Large intestine (tissue), 3 donors: Measurements from ENCODE around the gene GPR160. TPM values are rescaled to one million over a fixed set of nuclear protein-coding genes. Genes with fewer than 3 reads are reported as not detected.
A peak's percentile ranks its signal among the peaks of the same experiment; 100 is the strongest.
"Not testable (repeated sequence)": the region's sequence is repeated elsewhere in the genome, so short reads cannot be mapped to it uniquely, and the experiment has no call there.

Experiments used
- DNase-seq, 2 donors: peaks; one replicate each; pipeline versions ENCODE4 v3.0.0 to v3.0.0-alpha.2; 2013
- H3K27ac ChIP-seq: one replicate; pipeline ENCODE4 v1.5.1; 2013; ENCODE audit warnings: low read length
- H3K27me3 ChIP-seq: 2 replicates; pipeline ENCODE4 v1.6.1; 2013; ENCODE audit warnings: low read length; ENCODE audit not compliant: control insufficient read depth, insufficient read depth
- H3K36me3 ChIP-seq: 2 replicates; pipeline ENCODE4 v1.6.1; 2013; ENCODE audit warnings: low read length; ENCODE audit not compliant: control insufficient read depth, insufficient read depth
- H3K4me1 ChIP-seq: one replicate; pipeline ENCODE4 v1.6.1; 2013; ENCODE audit warnings: low read length; ENCODE audit not compliant: control insufficient read depth, insufficient read depth
- H3K4me3 ChIP-seq: one replicate; pipeline ENCODE4 v1.5.1; 2013; ENCODE audit warnings: low read length
- H3K9me3 ChIP-seq: one replicate; pipeline ENCODE4 v1.6.1; 2013; ENCODE audit warnings: mild to moderate bottlenecking, low read depth, low read length, moderate library complexity; ENCODE audit not compliant: control insufficient read depth
- WGBS: methylation state at CpG from one replicate; pipeline ENCODE4 v1.1.5; 2013; ENCODE audit warnings: low lambda C conversion rate; ENCODE audit not compliant: insufficient coverage; 5-methylcytosine and 5-hydroxymethylcytosine counted together
- polyA plus RNA-seq: library from polyadenylated mRNA; unstranded; fragments of 120-200 nt; gene quantifications from one replicate; pipeline ENCODE4 v1.2.1, GENCODE V29; 2013

GPR160 gene
- polyA plus RNA-seq, 1 donor: 169 TPM

DNA sequence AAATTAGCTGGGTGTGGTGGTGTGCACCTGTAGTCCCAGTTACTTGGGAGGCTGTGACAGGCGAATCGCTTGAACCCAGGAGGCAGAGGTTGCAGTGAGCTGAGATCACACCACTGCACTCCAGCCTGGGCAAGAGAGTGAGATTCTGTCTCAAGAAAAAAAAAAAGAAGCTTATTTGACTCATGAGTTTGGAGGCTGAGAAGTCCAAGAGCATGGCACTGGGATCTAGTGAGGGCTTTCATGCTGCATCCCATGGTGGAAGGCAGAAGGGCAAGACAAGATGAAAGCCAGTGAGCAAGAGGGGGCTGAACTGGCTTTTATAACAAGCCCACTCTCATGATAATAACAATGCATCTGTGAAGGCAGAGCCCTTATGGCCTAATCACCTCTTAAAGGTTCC lies 37.7 kb upstream of the GPR160 start:
- DNase-seq: no peak
- Histone ChIP-seq H3K27me3 (no peaks in the 10 kb centered on the region), H3K9me3 (no peaks in the 10 kb centered on the region), H3K27ac (no peak overlapping the region), H3K4me1 (no peaks in the 10 kb centered on the region), H3K36me3 (peaks cover 3% of the 10 kb centered on the region), H3K4me3 (no peak overlapping the region)
- no CpG with 5 or more reads among the region's 2 CpGs for WGBS

DNA sequence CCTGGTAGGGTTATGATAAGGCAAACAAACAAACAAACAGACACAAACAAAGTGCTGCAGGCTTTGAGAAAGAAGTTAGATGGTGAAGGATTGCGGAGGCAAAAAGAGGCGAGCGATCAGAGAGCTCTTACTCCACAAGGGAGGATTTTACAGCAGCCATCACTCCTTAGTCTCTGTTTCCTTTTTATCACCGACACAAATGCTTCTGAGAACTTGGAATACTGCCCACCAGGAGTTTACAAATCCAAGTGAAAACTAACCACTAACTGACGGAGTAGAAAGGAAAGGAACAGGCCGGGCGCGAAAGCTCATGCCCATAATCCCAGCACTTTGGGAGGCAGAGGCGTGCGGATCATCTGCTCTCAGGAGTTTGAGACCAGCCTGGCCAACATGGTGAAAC lies 35.6 kb upstream of the GPR160 start:
- no peaks in the 10 kb centered on the region for H3K36me3 ChIP-seq

DNA sequence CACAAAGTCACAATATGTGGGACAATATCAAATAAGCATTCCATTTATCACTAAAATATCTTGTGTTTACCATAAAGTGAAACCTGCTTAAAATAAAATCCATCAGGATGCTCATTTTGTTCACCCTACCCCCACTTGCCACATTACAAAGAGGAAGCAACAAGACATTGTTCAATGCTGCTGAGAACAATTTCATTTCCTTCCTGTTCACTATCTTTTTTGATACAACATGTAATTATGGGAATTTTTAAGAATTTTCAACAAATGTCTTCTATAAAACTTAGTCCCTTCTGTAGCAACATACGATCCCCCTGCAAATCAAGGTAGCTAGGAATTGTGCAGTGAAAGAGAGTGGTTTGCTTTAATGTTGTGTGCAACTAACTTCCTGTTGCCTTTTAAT lies 34.9 kb upstream of the GPR160 start:
- Histone ChIP-seq H3K4me1 (no peaks in the 10 kb centered on the region), H3K9me3 (no peaks in the 10 kb centered on the region), H3K27me3 (no peaks in the 10 kb centered on the region), H3K36me3 (no peaks in the 10 kb centered on the region), H3K27ac (no peak overlapping the region), H3K4me3 (no peak overlapping the region)
- no CpG with 5 or more reads among the region's 1 CpG for WGBS
- DNase-seq: no peak

More for the DNA sequence above, 35.6 kb upstream of the GPR160 start:
- DNase-seq: no peak
- WGBS: no CpG with 5 or more reads among the region's 10 CpGs
- H3K27me3 ChIP-seq: no peaks in the 10 kb centered on the region
- no peaks in the 10 kb centered on the region for H3K9me3 ChIP-seq
- H3K4me1 ChIP-seq: no peaks in the 10 kb centered on the region
- no peak overlapping the region for H3K4me3 ChIP-seq
- no peak overlapping the region for H3K27ac ChIP-seq

DNA sequence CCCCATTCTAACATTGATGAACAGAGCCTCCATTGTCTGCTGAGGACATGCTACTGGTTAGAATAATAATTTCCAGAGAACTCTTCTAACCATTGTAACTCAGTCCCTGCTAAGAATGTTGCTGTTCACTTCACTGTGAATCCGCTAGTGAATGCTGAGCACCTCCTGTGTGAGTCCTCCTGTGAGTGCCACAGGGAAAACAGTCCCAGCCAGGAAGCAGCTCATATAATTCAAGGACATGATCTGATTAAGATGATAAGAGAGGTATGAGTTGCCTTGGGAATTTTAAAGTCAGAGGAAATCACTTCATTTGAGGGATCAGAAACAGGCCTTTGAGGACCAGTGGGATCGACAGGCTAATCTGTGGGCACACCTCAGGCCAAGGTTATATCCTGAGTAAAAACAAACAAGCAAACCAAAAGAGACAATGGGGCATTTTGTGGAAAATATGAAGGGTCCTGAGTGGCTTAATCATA lies 33.9 kb upstream of the GPR160 start:
- DNase-seq: no peak
- Histone ChIP-seq H3K27me3 (no peaks in the 10 kb centered on the region), H3K9me3 (no peaks in the 10 kb centered on the region), H3K27ac (no peak overlapping the region), H3K4me3 (no peak overlapping the region), H3K4me1 (no peaks in the 10 kb centered on the region), H3K36me3 (no peaks in the 10 kb centered on the region)
- WGBS: no CpG with 5 or more reads among the region's 2 CpGs

DNA sequence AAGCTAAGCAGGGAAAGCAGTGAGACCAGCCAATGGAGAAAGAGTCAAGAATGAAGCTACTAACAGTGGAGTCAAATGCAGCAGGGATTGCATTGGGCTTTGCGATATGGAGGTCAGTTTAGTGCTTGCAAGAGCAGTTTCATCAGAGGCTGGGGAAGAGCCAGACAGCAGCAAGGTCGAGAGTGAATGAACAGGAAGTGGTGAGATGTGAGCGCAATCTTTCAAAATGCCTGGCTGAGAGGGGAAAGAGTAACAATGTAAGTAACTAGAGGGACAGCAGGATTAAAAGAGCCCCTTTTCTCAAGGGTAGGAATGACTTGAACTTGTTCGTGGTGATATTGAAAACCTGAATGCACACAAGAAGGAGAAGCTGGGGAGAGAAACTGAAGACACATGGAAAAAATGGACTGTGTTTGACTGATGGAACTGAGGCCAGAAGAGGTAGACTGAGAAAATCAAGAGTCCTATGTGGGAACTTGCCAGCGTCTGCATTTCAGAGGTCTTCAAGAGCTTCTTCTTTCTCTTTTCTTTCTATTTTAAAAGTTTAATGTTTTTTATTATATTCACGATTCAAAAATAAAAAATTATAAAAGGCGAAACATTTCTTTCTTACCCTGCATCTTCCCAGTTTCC lies 30.6 kb upstream of the GPR160 start:
- DNase-seq: no peak
- no peaks in the 10 kb centered on the region for H3K9me3 ChIP-seq
- WGBS: 83% methylated on average over 5 of the region's 7 CpGs
- H3K4me3 ChIP-seq: no peak overlapping the region
- no peaks in the 10 kb centered on the region for H3K4me1 ChIP-seq
- H3K27ac ChIP-seq: no peak overlapping the region
- no peaks in the 10 kb centered on the region for H3K27me3 ChIP-seq
- H3K36me3 ChIP-seq: no peaks in the 10 kb centered on the region

DNA sequence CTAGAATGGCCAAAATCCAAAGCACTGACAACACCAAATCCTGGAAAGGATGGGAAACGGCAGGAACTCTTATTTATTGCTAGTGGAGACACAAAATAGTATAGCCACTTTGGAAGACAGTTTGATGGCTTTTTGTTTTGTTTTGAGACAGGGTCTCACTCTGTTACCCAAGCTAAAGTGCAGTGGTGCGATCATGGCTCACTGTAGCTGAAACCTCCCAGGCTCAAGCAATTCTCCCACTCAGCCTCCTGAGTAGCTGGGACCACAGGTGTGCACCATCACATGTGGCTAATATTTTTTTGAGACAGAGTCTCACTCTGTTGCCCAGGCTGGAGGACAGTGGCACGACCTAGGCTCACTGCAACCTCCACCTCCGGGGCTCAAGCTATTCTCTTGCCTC lies 27.3 kb upstream of the GPR160 start:
- no peaks in the 10 kb centered on the region for H3K36me3 ChIP-seq
- no peak overlapping the region for H3K4me3 ChIP-seq
- H3K27me3 ChIP-seq: no peaks in the 10 kb centered on the region
- no peak for DNase-seq
- H3K4me1 ChIP-seq: peaks cover 7% of the 10 kb centered on the region
- no peaks in the 10 kb centered on the region for H3K9me3 ChIP-seq
- H3K27ac ChIP-seq: no peak overlapping the region
- WGBS: no CpG with 5 or more reads among the region's 4 CpGs

DNA sequence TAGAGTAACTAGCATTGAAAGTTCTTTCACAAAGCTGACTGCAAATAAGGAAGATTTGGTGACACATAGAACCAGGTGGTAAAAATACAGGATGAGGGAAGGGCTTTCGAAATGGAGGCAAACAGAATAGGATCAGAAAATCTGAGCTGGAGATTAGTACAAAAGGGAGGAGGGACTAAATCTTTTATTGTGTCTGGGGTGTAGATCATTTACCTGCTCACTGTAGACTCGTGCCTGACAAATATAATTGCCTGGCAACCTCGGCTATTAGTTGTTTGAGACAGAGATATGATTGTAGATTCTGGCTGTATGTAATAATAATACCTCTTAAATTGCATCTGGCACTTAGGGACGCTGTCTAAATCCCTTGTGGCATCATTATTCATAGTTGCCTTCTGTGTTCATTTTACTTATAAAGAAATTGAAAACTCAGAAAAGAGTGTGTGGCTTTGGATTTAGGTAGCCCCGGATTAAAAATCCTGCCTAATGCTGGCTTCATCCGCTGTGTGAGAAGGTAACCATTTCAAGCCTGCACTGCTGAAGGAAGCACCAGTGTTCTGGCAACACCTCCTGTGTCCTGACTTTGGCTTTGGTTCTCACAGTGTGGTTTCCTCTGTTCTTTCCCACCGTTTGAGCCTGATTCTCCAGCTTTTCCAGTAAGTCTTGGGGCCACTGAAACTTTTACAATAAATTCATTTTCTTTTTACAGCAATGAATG lies 25.0 kb upstream of the GPR160 start:
- Histone ChIP-seq H3K9me3 (no peaks in the 10 kb centered on the region), H3K36me3 (no peaks in the 10 kb centered on the region), H3K4me3 (no peak overlapping the region), H3K27ac (peak overlapping the region; percentile 14), H3K4me1 (peaks cover 7% of the 10 kb centered on the region), H3K27me3 (no peaks in the 10 kb centered on the region)
- peak; percentile 65 to 86 for DNase-seq
- WGBS: no CpG with 5 or more reads among the region's 7 CpGs

DNA sequence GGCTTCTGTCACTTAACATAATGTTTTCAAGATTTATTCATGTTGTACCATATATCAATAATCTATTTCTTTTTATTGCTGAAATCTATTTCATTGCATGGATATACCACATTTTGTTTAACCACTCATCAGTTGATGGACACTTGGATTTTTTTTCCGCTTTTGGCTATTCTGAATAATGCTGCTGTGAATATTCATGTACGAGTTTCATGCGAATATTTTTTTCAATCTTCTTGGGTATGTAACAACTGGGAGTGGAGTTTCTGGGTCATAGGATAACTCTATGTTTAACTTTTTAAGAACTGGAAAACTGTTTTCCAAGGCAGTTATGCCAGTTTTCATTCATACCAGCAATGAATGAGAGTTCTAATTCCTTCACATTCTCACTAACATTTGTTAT lies 21.7 kb upstream of the GPR160 start:
- Histone ChIP-seq H3K4me1 (peaks cover 7% of the 10 kb centered on the region), H3K4me3 (no peak overlapping the region), H3K27ac (no peak overlapping the region), H3K9me3 (no peaks in the 10 kb centered on the region), H3K36me3 (no peaks in the 10 kb centered on the region), H3K27me3 (no peaks in the 10 kb centered on the region)
- DNase-seq: no peak
- 100% methylated on average over 3 of the region's 3 CpGs for WGBS

DNA sequence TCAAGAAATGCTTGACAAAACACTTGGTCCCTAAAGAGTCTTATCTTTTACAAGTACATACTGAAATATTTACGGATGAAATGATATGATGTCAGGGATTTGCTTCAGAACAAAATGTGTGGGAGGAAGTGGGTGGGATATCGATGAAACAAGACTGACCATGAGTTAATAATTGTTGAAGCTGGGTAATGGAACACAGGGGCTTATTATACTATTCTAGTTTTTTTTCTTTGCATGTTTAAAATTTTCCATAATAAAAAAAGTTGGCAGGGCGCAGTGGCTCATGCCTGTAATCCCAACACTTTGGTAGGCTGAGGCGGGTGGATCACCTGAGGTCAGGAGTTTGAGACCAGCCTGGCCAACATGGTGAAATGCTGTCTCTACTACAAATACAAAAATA lies 18.5 kb upstream of the GPR160 start:
- not testable (repeated sequence) for DNase-seq, H3K27ac ChIP-seq, H3K36me3 ChIP-seq, H3K9me3 ChIP-seq, H3K4me3 ChIP-seq, H3K27me3 ChIP-seq
- 10% methylated on average over 2 of the region's 4 CpGs for WGBS
- peaks cover 22% of the 10 kb centered on the region for H3K4me1 ChIP-seq

DNA sequence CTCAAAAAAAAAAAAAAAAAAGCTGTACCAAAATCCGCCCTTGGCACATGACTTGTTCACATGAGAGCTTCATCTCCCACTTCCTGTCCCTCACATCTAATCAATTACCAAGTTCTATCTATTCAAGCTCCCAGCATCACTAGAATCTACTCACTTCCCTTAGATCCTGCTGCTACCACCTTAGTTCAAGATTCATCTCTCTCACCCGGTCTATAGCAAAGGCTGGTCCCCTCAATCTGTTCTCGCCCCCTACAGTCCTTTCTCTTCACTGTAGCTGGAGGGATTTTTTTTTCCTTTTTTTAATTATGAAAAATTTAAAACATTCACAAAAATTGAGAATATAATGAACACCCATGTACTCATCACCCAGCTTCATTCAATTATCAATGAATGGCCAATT lies 16.7 kb upstream of the GPR160 start:
- H3K27me3 ChIP-seq: no peaks in the 10 kb centered on the region
- 100% methylated on average over 2 of the region's 3 CpGs for WGBS
- no peaks in the 10 kb centered on the region for H3K36me3 ChIP-seq
- H3K4me3 ChIP-seq: no peak overlapping the region
- peak overlapping the region; percentile 67 for H3K27ac ChIP-seq
- DNase-seq: no peak
- no peaks in the 10 kb centered on the region for H3K9me3 ChIP-seq
- peaks cover 22% of the 10 kb centered on the region for H3K4me1 ChIP-seq

DNA sequence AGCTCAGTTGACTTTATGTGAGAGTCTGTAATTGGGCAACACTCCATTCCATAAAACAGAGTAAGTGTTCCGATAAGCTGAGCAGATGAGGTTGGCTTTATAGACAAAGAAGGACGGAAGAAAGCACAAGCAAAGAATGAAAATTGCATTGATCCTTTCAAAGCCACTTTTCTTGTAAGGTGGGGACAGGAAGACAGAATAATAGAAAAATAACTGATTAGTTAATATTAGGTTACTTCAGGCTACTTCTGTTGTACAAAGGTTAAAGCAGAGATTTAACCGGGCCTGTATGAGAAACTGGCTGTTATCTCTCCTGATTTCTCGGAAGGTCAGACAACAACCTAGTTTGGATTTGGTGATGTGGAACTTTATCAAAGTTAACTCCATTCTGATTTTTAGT lies 15.5 kb upstream of the GPR160 start:
- Histone ChIP-seq H3K4me1 (peaks cover 22% of the 10 kb centered on the region), H3K9me3 (no peaks in the 10 kb centered on the region), H3K4me3 (no peak overlapping the region), H3K27me3 (no peaks in the 10 kb centered on the region), H3K36me3 (no peaks in the 10 kb centered on the region), H3K27ac (peak overlapping the region; percentile 67)
- WGBS: 33% methylated on average over 1 of the region's 4 CpGs
- peak in 1 of 2 donors; percentile 62 for DNase-seq
